Mesenchymal stem cell (in vitro differentiated cells and primary cell): ENCODE measurements around the gene STK24.

Experiments used
- DNase-seq: peaks from one replicate; pipeline ENCODE4 v3.0.0-alpha.2; 2013
- H2AFZ ChIP-seq: one replicate; pipeline ENCODE4 v1.6.1; 2013; ENCODE audit warnings: low read depth, mild to moderate bottlenecking, control low read depth, inconsistent platforms, low read length, moderate library complexity
- H2AK5ac ChIP-seq: 2 replicates; pipeline ENCODE4 v1.6.1; 2013; ENCODE audit warnings: low read length, moderate library complexity, mild to moderate bottlenecking, inconsistent platforms; ENCODE audit not compliant: severe bottlenecking
- H2BK120ac ChIP-seq: one replicate; pipeline ENCODE4 v1.6.1; 2013; ENCODE audit warnings: low read depth, mild to moderate bottlenecking, inconsistent platforms, low read length, moderate library complexity
- H2BK12ac ChIP-seq, 2 experiments: one replicate each; pipeline ENCODE4 v1.6.1; 2013; ENCODE audit warnings: inconsistent platforms in 2 of 2, low read length in 2 of 2, mild to moderate bottlenecking in 2 of 2, moderate library complexity in 2 of 2, control low read depth in 1 of 2
- H2BK15ac ChIP-seq: one replicate; pipeline ENCODE4 v1.6.1; 2013; ENCODE audit warnings: mild to moderate bottlenecking, low read depth, inconsistent platforms; ENCODE audit not compliant: poor library complexity, severe bottlenecking
- H2BK5ac ChIP-seq: 2 replicates; pipeline ENCODE4 v1.6.1; 2013; ENCODE audit warnings: low read depth, mild to moderate bottlenecking, low read length, control low read depth, inconsistent platforms; ENCODE audit not compliant: poor library complexity, severe bottlenecking
- H3K14ac ChIP-seq, 2 experiments: one replicate each; pipeline ENCODE4 v1.6.1; 2013; ENCODE audit warnings: inconsistent platforms in 2 of 2, low read length in 2 of 2, control low read depth in 1 of 2, mild to moderate bottlenecking in 1 of 2, moderate library complexity in 1 of 2
- H3K18ac ChIP-seq, 2 experiments: one replicate each; pipeline ENCODE4 v1.6.1; 2013; ENCODE audit warnings: inconsistent platforms in 2 of 2, low read length in 2 of 2, control low read depth in 1 of 2, low read depth in 1 of 2, mild to moderate bottlenecking in 1 of 2
- H3K23ac ChIP-seq, 2 experiments: one replicate each; pipeline ENCODE4 v1.6.1; 2013; ENCODE audit warnings: inconsistent platforms in 2 of 2, low read length in 2 of 2, mild to moderate bottlenecking in 2 of 2, moderate library complexity in 2 of 2, control low read depth in 1 of 2
- H3K27ac ChIP-seq: 2 replicates; pipeline ENCODE4 v1.5.1; 2013; ENCODE audit warnings: mild to moderate bottlenecking, moderate library complexity, low read length, control low read depth, inconsistent platforms; ENCODE audit not compliant: poor library complexity, severe bottlenecking
- H3K27me3 ChIP-seq, 2 experiments: 2 replicates each; pipeline versions ENCODE4 v1.6.1 to v1.7.0; 2013; ENCODE audit warnings: low read length in 2 of 2, mild to moderate bottlenecking in 2 of 2, moderate library complexity in 2 of 2, control low read depth in 1 of 2, inconsistent platforms in 1 of 2; ENCODE audit not compliant: control insufficient read depth in 1 of 2, insufficient read depth in 1 of 2
- H3K36me3 ChIP-seq, 2 experiments: 2 replicates each; pipeline versions ENCODE4 v1.6.1 to v1.7.0; 2013; ENCODE audit warnings: low read length in 2 of 2, control low read depth in 1 of 2, inconsistent platforms in 1 of 2, low read depth in 1 of 2, mild to moderate bottlenecking in 1 of 2; ENCODE audit not compliant: insufficient read depth in 2 of 2, control insufficient read depth in 1 of 2
- H3K4ac ChIP-seq, 2 experiments: one replicate each; pipeline ENCODE4 v1.6.1; 2013; ENCODE audit warnings: inconsistent platforms in 2 of 2, low read length in 2 of 2, mild to moderate bottlenecking in 2 of 2, moderate library complexity in 2 of 2, control low read depth in 1 of 2, low read depth in 1 of 2
- H3K4me1 ChIP-seq: 2 replicates; pipeline ENCODE4 v1.6.1; 2013; ENCODE audit warnings: low read depth, low read length, control low read depth; ENCODE audit not compliant: control insufficient read depth, insufficient read depth
- H3K4me2 ChIP-seq: 2 replicates; pipeline ENCODE4 v1.6.1; 2013; ENCODE audit warnings: low read length, mild to moderate bottlenecking, inconsistent platforms; ENCODE audit not compliant: poor library complexity, severe bottlenecking
- H3K4me3 ChIP-seq, 2 experiments: 2 replicates each; pipeline versions ENCODE4 v1.5.1 to v1.7.0; 2013; ENCODE audit warnings: low read length in 2 of 2, mild to moderate bottlenecking in 2 of 2, control low read depth in 1 of 2, low read depth in 1 of 2; ENCODE audit not compliant: insufficient read depth in 1 of 2
- H3K79me1 ChIP-seq: replicated peaks from 2 replicates; pipeline ENCODE4 v1.6.1; 2013; ENCODE audit warnings: mild to moderate bottlenecking, control low read depth, low read length, inconsistent platforms; ENCODE audit not compliant: poor library complexity, severe bottlenecking
- H3K9ac ChIP-seq: 2 replicates; pipeline ENCODE4 v1.7.0; 2013; ENCODE audit warnings: mild to moderate bottlenecking, low read length, moderate library complexity
- H3K9me3 ChIP-seq: 2 replicates; pipeline ENCODE4 v1.7.0; 2013; ENCODE audit warnings: mild to moderate bottlenecking, low read length; ENCODE audit not compliant: control insufficient read depth
- H4K8ac ChIP-seq: one replicate; pipeline ENCODE4 v1.6.1; 2013; ENCODE audit warnings: inconsistent platforms, mild to moderate bottlenecking, low read length, moderate library complexity
- H4K91ac ChIP-seq: one replicate; pipeline ENCODE4 v1.6.1; 2013; ENCODE audit warnings: mild to moderate bottlenecking, low read length, inconsistent platforms
- WGBS: methylation state at CpG from one replicate; pipeline ENCODE4 v1.1.7; 2013; ENCODE audit warnings: mixed read lengths; 5-methylcytosine and 5-hydroxymethylcytosine counted together

Gene STK24

DNA sequence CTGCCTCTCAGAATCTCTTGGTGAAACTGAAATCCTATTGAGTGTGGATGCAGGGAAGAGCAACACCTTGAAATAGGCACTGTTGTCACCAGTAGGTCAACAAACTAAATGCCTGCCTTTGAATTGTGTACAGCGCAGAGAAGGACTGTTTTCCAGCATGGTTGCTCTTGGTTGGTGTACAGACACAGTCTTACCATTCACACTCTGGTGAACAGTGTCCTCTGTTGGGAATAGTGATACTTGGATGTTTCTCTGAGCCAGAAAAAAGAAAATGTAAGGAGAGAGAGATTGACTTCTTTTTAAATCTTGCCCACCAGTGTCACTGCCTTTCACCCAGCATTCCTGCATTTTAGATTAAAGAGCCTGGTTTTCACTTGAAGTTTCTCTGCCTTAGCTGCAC lies 179.7 kb downstream of the STK24 start:
- no peak overlapping the region for H4K8ac ChIP-seq
- DNase-seq = peak; percentile 42
- no peak overlapping the region for H3K4ac ChIP-seq
- no peak overlapping the region for H3K14ac ChIP-seq
- H2AFZ ChIP-seq = no peak overlapping the region
- no peaks in the 10 kb centered on the region for H3K4me1 ChIP-seq
- no peak overlapping the region for H2BK15ac ChIP-seq
- H3K9ac ChIP-seq = no peak overlapping the region
- no peak overlapping the region for H3K4me2 ChIP-seq
- no peak overlapping the region for H4K91ac ChIP-seq
- no peak overlapping the region for H3K18ac ChIP-seq
- H3K9me3 ChIP-seq = no peaks in the 10 kb centered on the region
- no peak overlapping the region for H3K4me3 ChIP-seq
- H3K36me3 ChIP-seq = peaks cover 28 to 40% of the 10 kb centered on the region in 2 experiments
- no peak overlapping the region for H2BK5ac ChIP-seq
- H2AK5ac ChIP-seq = no peak overlapping the region
- H3K27ac ChIP-seq = no peak overlapping the region
- peaks cover 23% of the 10 kb centered on the region for H3K79me1 ChIP-seq
- H3K23ac ChIP-seq = no peak overlapping the region
- H2BK120ac ChIP-seq = no peak overlapping the region
- H2BK12ac ChIP-seq = no peak overlapping the region
- H3K27me3 ChIP-seq = no peaks in the 10 kb centered on the region
- 100% methylated on average over 1 of the region's 1 CpG for WGBS

DNA sequence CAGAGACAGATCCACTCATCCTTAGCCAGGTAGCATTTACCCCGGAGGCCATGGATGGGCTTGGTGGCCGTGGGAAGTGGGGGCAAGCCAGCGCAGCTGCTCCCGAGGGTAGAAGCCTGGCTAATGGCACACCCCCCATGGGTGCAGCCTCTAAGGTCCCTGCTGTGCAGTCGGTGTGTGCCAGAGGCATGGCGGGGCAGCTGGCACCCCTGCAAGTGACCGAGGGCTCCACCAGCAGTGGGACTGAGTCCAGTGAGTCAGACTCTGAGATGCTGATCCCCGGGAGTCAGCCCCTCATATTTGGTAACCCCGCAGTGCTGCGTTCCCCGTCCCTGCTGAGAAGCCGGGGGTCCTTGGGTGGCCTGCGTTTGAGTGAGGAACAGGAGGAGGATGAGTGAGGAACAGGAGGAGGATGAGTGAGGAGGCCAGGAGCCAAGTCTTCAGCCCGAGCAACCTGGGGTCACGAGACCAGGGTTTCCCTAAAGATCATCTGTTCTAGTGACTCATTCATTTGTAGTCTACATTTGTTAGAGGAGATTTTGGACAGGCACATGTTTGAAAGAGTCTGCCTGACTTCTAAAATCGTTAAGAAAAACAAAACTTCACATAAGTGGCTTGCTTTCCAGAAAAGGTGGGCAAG lies 180.7 kb downstream of the STK24 start:
- peak overlapping the region; percentile 25 for H4K91ac ChIP-seq
- H2BK120ac ChIP-seq = no peak overlapping the region
- no peak overlapping the region for H2BK15ac ChIP-seq
- 91% methylated on average over 13 of the region's 16 CpGs for WGBS
- no peak overlapping the region for H2BK12ac ChIP-seq
- H3K79me1 ChIP-seq = peaks cover 20% of the 10 kb centered on the region
- H3K4me2 ChIP-seq = no peak overlapping the region
- no peak overlapping the region for H3K14ac ChIP-seq
- no peak for DNase-seq
- no peak overlapping the region for H2BK5ac ChIP-seq
- H3K27ac ChIP-seq = no peak overlapping the region
- H3K4me1 ChIP-seq = no peaks in the 10 kb centered on the region
- no peak overlapping the region for H3K4ac ChIP-seq
- H2AFZ ChIP-seq = no peak overlapping the region
- no peak overlapping the region for H3K18ac ChIP-seq
- H3K27me3 ChIP-seq = no peaks in the 10 kb centered on the region
- no peak overlapping the region for H3K9ac ChIP-seq
- H3K23ac ChIP-seq = no peak overlapping the region
- no peak overlapping the region for H4K8ac ChIP-seq
- no peaks in the 10 kb centered on the region for H3K9me3 ChIP-seq
- no peak overlapping the region for H2AK5ac ChIP-seq
- peaks cover 28 to 42% of the 10 kb centered on the region in 2 experiments for H3K36me3 ChIP-seq
- no peak overlapping the region for H3K4me3 ChIP-seq
